Astrocyte of the spinal cord (primary cell): ENCODE data around the gene CDK3.
A peak's percentile ranks its signal among the peaks of the same experiment; 100 is the strongest.

Source experiments
- DNase-seq: peaks from one replicate; pipeline ENCODE4 v3.0.0; 2011; ENCODE audit warnings: low read depth, low spot score
- H3K4me3 ChIP-seq: 2 replicates; pipeline ENCODE4 v1.5.1; 2011; ENCODE audit warnings: low read depth, mild to moderate bottlenecking, low read length, moderate library complexity
- CTCF ChIP-seq: IDR thresholded peaks from 2 replicates; pipeline ENCODE4 v1.5.1; 2012; ENCODE audit warnings: low read depth, mild to moderate bottlenecking, low read length, inconsistent platforms
- in situ Hi-C: cut with HindIII; loops from 2 replicates; pipeline ENCODE4 v1.10.0; 2017; ENCODE audit warnings: low sequenced_read_pairs

CDK3 gene

GRCh38 chr17:76048025-76048605 is 47.5 kb downstream of the CDK3 start:
- TF ChIP-seq CTCF = no peak
- in situ Hi-C loops = no loop called here
- no peak for DNase-seq
- no peak overlapping the region for H3K4me3 ChIP-seq

- DNase-seq = peak; percentile 58
- H3K4me3 ChIP-seq = no peak overlapping the region
- in situ Hi-C loops = no loop called here
- TF ChIP-seq CTCF = no peak
Observed at GRCh38 chr17:76048711-76049110, 48.1 kb downstream of the CDK3 start.

- in situ Hi-C loops = no loop called here
- no peak for TF ChIP-seq CTCF
Observed at GRCh38 chr17:76049239-76049638, 48.6 kb downstream of the CDK3 start.

GRCh38 chr17:76049836-76050537 is 49.3 kb downstream of the CDK3 start:
- H3K4me3 ChIP-seq = no peak overlapping the region

More at GRCh38 chr17:76049239-76049638, 48.6 kb downstream of the CDK3 start:
- no peak for DNase-seq
- no peak overlapping the region for H3K4me3 ChIP-seq

GRCh38 chr17:76050538-76051467 is 50.1 kb downstream of the CDK3 start:
- in situ Hi-C loops = no loop called here
- H3K4me3 ChIP-seq = no peak overlapping the region
- DNase-seq = peak; percentile 47
- TF ChIP-seq CTCF = no peak

More at GRCh38 chr17:76049836-76050537, 49.3 kb downstream of the CDK3 start:
- no peak for DNase-seq
- in situ Hi-C loops = no loop called here
- no peak for TF ChIP-seq CTCF

- TF ChIP-seq CTCF = no peak
- in situ Hi-C loops = no loop called here
- no peak for DNase-seq
- H3K4me3 ChIP-seq = no peak overlapping the region
Observed at GRCh38 chr17:76051561-76051960, 50.9 kb downstream of the CDK3 start.
